ENCODE data around the gene LRRC15.

The LRRC15 gene

GRCh38 chr3:194370753-194371152 lies 1.2 kb upstream of the LRRC15 start:
- Histone ChIP-seq H3K27ac (ENCODE audit: low read depth, low read length, poor library complexity, severe bottlenecking) (no peak overlapping the region), H4K20me1 (ENCODE audit: insufficient read depth, low read length) (no peaks in the 10 kb centered on the region), H3K9ac (ENCODE audit: low read length) (no peak overlapping the region), H3K79me2 (ENCODE audit: insufficient read depth, low read length) (no peaks in the 10 kb centered on the region), H3K36me3 (ENCODE audit: insufficient read depth, low read length) (no peaks in the 10 kb centered on the region), H3K27me3 (ENCODE audit: insufficient read depth, low read length) (peaks cover 9% of the 10 kb centered on the region), H3K9me2 (ENCODE audit: low read depth, low read length) (no peaks in the 10 kb centered on the region), H3K9me3 (ENCODE audit: low read length) (no peaks in the 10 kb centered on the region), H3K4me2 (ENCODE audit: low read length) (no peak overlapping the region), H3K4me3 (ENCODE audit: low read depth, low read length, poor library complexity, severe bottlenecking) (no peak overlapping the region), H3F3A (ENCODE audit: insufficient read depth, low read length) (no peaks in the 10 kb centered on the region), H3K4me1 (ENCODE audit: insufficient read depth, low read length, severe bottlenecking) (no peaks in the 10 kb centered on the region), H2AFZ (ENCODE audit: low read length) (no peak overlapping the region)
- TF ChIP-seq CTCF (IDR thresholded peaks at IDR 0.05; ENCODE audit: low read length) (no peak), EZH2 (IDR thresholded peaks at IDR 0.05; ENCODE audit: borderline replicate concordance, low read length) (no peak)

GRCh38 chr3:194368918-194369317 lies 625 bp downstream of the LRRC15 start:
- Histone ChIP-seq H3K4me2 (ENCODE audit: low read length) (no peak overlapping the region), H2AFZ (ENCODE audit: low read length) (no peak overlapping the region), H3K9ac (ENCODE audit: low read length) (no peak overlapping the region), H4K20me1 (ENCODE audit: insufficient read depth, low read length) (no peaks in the 10 kb centered on the region), H3K4me1 (ENCODE audit: insufficient read depth, low read length, severe bottlenecking) (no peaks in the 10 kb centered on the region), H3K9me2 (ENCODE audit: low read depth, low read length) (no peaks in the 10 kb centered on the region), H3F3A (ENCODE audit: insufficient read depth, low read length) (no peaks in the 10 kb centered on the region), H3K36me3 (ENCODE audit: insufficient read depth, low read length) (no peaks in the 10 kb centered on the region), H3K9me3 (ENCODE audit: low read length) (no peaks in the 10 kb centered on the region), H3K27ac (ENCODE audit: low read depth, low read length, poor library complexity, severe bottlenecking) (no peak overlapping the region), H3K79me2 (ENCODE audit: insufficient read depth, low read length) (no peaks in the 10 kb centered on the region), H3K27me3 (ENCODE audit: insufficient read depth, low read length) (peaks cover 9% of the 10 kb centered on the region), H3K4me3 (ENCODE audit: low read depth, low read length, poor library complexity, severe bottlenecking) (no peak overlapping the region)
- TF ChIP-seq CTCF (IDR thresholded peaks at IDR 0.05; ENCODE audit: low read length) (no peak), EZH2 (IDR thresholded peaks at IDR 0.05; ENCODE audit: borderline replicate concordance, low read length) (no peak)

GRCh38 chr3:194367992-194368841 lies 1.3 kb downstream of the LRRC15 start:
- no peaks in the 10 kb centered on the region for H3K9me2 ChIP-seq (ENCODE audit: low read depth, low read length)
- H3K4me1 ChIP-seq (ENCODE audit: insufficient read depth, low read length, severe bottlenecking): no peaks in the 10 kb centered on the region
- TF ChIP-seq EZH2 (IDR thresholded peaks at IDR 0.05; ENCODE audit: borderline replicate concordance, low read length) (no peak), CTCF (IDR thresholded peaks at IDR 0.05; ENCODE audit: low read length) (no peak)
- no peaks in the 10 kb centered on the region for H3K36me3 ChIP-seq (ENCODE audit: insufficient read depth, low read length)
- H3K9ac ChIP-seq (ENCODE audit: low read length): no peak overlapping the region
- no peak overlapping the region for H2AFZ ChIP-seq (ENCODE audit: low read length)
- H3K27me3 ChIP-seq (ENCODE audit: insufficient read depth, low read length): peaks cover 9% of the 10 kb centered on the region
- H4K20me1 ChIP-seq (ENCODE audit: insufficient read depth, low read length): no peaks in the 10 kb centered on the region
- H3K9me3 ChIP-seq (ENCODE audit: low read length): no peaks in the 10 kb centered on the region
- H3K79me2 ChIP-seq (ENCODE audit: insufficient read depth, low read length): no peaks in the 10 kb centered on the region
- H3F3A ChIP-seq (ENCODE audit: insufficient read depth, low read length): no peaks in the 10 kb centered on the region
- no peak overlapping the region for H3K4me3 ChIP-seq (ENCODE audit: low read depth, low read length, poor library complexity, severe bottlenecking)
- H3K4me2 ChIP-seq (ENCODE audit: low read length): no peak overlapping the region
- H3K27ac ChIP-seq (ENCODE audit: low read depth, low read length, poor library complexity, severe bottlenecking): no peak overlapping the region

All from OCI-LY1 (cell line).